Body of pancreas (tissue), 4 donors: ENCODE data around the gene ARHGAP42.

Experiments
- CTCF ChIP-seq, 7 experiments: fragments of 450-650 bp in 4 of 7; fragments of 200-600 bp in 3 of 7; sonication (generic) in 3 of 7; IDR thresholded peaks; one replicate each; pipeline ENCODE4 v1.5.1; 2016 to 2019; ENCODE audit warnings: antibody characterized with exemption in 7 of 7
- POLR2A ChIP-seq, 3 donors: fragments of 450-650 bp; IDR thresholded peaks; one replicate each; pipeline ENCODE4 v1.6.1; 2016; ENCODE audit warnings: antibody characterized with exemption in 3 of 3, mild to moderate bottlenecking in 2 of 3

- TF ChIP-seq CTCF (IDR thresholded peaks at IDR 0.05) (no peak), POLR2A (IDR thresholded peaks at IDR 0.05) (no peak)
Measured at GRCh38 chr11:100972046-100972445, 285.0 kb downstream of the ARHGAP42 start.
